ENCODE measurements around the gene HS6ST3.
"Not testable (repeated sequence)": the region's sequence is repeated elsewhere in the genome, so short reads cannot be mapped to it uniquely, and the experiment has no call there.

HS6ST3 gene

GRCh38 chr13:96460609-96461008, 370.7 kb downstream of the HS6ST3 start:
- DNase-seq, result no peak

DNA sequence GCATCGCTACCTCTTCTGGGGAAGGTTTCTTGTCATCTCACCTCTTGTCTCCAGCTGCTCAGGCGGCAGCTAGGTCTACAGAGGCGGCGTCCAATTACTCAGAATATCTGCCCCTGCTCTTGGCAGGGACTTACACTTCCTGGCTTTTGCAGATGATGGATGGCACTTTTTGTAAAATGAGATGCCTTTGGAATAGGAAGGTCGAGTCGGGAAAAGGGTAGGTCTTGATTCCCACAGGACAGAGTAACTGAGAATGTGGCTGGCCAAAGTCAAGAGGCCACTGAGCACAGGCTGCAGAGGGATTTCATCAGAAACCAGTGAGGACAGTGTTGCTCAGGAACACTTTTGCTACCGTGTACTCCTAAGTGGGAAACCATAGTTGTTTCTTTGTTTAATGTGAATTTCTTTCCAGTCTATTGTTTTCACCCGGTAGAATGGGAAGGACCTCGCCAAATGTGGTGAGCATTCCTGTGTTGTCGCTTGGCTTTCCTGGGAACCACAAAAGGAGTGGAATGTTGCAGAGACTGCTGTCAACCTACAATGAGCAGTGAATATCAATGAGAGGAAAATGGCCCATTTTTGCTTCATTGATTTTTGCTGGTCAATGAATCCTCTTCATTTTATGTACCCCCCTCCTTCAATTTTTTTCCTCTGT, 383.7 kb downstream of the HS6ST3 start:
- DNase-seq, result no peak

GRCh38 chr13:96474181-96474557, 384.3 kb downstream of the HS6ST3 start:
- no peak for DNase-seq

DNA sequence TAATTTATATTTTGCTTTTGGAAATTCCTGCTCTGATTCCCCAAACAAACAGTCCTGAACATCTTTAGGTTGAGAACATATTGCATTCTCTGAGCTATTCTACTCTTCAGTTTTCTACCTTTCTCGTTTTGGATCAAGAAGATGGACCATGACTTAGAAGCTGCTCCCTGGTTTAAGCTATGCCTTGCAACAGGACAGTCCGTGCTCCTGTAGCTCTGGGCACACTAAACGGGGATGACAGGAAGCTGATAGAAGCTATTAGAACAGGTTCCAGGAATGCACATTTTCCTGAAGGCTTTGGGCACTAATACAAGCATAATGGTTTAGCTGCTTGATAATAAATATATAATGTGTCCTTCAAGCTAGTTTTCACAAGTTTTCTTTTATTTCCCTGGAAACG, 385.2 kb downstream of the HS6ST3 start:
- no peak for DNase-seq

- DNase-seq, result no peak
Observed at GRCh38 chr13:96481482-96481881, 391.6 kb downstream of the HS6ST3 start.

DNA sequence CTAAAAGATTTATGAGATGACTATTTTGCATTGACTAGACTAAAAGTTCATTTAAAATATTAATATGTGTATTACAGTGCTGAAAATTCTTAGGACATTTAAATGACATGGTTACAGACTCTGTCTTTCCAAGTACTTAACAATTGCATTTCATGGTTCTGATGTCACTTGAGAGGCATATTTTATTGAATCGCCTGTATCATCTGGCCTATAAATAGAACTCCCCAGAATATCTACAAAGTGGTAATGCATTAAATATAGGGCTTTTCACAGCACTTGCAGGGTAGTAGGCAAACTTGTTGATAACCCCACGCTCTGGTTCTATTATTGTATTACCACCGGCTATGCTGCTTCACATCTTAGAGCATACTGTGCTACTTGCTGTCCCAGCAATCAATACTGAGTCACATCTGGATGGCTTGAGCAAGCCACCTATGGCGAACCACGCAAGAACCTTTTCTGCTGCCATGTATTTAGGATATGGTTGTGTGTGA, 400.6 kb downstream of the HS6ST3 start:
- no peak for DNase-seq

DNA sequence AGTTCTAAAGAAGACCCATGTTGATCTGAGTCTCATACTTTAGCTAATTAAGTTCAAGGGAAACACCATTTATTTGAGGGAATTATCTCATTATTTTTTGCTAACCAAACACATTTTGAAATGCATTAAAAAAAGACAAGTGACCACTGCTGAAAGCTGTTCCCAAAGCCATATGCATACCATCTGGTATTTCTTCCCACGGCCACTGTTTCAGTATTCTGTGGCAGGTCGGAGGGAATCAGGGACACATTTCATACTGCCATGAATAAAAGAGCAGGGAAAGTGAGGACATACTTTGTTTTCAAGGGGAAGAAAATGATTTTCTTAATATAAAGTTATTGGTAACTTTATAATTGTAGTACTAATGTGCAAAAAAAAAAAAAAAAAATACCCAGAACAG, 401.2 kb downstream of the HS6ST3 start:
- DNase-seq, result no peak

DNA sequence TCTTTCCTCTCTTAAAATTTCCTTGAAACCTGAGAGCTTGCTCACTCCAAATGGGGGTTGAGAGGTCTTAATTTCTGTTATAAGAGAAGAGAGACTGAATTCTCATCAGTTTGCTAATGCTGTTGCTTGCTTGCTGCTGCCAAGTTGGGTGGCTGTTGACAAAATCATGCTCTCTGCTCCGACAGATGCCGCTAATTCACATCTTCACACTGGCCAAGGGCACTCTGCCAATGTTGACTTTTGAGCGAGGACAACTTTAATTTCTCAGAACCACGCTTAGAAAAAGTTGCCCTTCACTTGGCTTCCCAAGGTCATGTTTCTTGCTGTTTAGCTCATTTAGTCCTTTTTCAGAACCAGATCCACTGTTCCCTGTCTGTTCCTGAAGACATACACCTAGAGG, 402.9 kb downstream of the HS6ST3 start:
- DNase-seq, result no peak

DNA sequence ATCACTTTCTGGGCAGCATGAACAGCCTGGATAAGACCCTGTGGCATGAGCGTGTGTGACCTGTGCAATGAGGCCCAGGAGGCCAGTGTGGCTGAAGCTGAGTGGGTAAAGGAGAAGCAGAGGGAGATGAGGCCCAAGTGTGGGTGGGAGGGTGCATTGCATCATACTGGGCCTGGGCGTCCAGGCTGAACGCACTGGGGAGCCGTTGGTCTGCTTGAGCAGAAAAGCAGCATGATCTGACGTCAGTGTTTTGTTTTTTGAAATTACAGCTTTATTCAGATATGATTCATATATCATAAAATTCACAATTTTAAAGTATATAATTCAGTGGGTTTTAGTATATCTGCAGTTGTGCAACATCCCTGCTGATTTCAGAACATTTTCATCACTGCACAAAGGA, 409.7 kb downstream of the HS6ST3 start:
- no peak for DNase-seq

DNA sequence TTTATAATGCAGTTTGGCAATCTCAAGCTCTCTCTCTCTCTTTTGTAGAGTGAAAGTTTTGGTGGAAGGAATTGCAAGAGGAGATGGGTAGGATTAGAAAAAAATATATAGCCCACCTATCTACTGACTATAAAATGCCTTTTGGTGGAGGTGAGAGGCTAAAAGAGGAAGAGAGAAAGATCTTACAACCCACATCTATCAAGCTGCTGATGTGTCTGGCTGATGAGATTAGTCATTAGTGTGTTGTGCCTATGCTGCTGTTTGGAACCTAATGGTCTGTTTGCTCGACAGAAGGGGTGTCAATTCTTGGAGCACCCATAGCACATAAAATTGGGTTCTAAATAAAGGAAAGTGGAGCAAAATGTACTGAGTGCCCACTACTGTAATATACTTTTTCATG, 411.0 kb downstream of the HS6ST3 start:
- DNase-seq, result no peak

GRCh38 chr13:96503481-96503880, 413.6 kb downstream of the HS6ST3 start:
- DNase-seq, result no peak

GRCh38 chr13:96511587-96511986, 421.7 kb downstream of the HS6ST3 start:
- no peak for DNase-seq

DNA sequence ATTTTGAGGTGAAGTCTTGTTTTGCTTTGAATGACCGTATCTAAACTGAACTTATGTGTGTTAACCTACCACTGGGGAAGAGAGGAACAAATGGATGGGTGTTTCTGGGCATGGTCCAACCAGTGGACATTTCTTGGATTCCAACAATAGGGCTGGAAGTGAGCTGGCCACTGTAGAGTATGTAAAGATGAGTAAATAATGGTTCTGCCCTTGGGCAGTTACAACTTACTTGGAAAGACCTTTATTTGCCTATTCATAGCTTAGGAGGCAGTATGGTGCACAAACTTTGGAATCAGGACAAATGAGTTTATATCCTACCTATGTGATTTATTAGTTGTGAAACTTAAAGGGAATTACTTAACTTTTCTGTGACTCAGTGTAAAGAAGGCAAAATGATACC, 429.5 kb downstream of the HS6ST3 start:
- DNase-seq, result no peak

DNA sequence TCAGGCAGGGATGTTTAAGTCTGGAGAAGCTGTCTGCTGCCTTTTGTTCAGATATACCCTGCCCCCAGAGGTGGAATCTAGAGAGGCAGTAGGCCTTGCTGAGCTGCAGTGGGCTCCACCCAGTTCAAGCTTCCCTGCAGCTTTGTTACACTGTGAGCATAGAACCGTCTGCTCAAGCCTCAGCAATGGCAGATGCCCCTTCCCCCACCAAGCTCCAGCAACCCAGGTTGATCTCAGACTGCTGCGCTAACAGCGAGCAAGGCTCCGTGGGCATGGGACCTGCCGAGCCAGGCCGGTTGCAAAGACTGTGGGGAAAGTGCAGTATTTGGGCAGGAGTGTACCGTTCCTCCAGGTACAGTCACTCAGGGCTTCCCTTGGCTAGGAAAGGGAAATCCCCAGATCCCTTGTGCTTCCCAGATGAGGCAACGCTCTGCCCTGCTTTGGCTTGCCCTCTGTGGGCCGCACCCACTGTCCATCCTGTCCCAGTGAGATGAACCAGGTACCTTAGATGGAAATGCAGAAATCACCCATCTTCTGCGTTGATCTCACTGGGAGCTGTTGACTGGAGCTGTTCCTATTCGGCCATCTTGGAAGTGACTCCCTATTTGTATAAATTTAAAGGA, 434.6 kb downstream of the HS6ST3 start:
- DNase-seq, result not testable (repeated sequence)

DNA sequence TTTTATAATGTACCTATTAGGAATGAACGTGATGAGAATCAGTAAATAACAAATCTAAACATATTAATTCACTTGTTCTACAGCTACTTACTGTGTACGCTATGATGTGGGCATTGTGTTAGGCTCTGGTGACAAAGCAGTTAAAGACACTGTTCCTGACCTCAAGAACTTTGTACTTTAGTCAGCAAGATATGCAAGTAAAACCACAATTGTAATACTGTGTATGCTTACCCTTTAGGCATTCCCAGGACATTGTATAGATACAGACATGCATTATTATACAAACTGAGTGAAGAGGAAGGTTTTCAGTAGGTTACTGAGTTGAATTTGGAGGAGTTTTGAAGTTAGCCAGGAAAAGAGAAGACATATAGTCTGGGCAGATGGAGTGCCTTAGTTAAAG, 435.8 kb downstream of the HS6ST3 start:
- no peak for DNase-seq

- no peak for DNase-seq
Observed at GRCh38 chr13:96527497-96527896, 437.6 kb downstream of the HS6ST3 start.

DNA sequence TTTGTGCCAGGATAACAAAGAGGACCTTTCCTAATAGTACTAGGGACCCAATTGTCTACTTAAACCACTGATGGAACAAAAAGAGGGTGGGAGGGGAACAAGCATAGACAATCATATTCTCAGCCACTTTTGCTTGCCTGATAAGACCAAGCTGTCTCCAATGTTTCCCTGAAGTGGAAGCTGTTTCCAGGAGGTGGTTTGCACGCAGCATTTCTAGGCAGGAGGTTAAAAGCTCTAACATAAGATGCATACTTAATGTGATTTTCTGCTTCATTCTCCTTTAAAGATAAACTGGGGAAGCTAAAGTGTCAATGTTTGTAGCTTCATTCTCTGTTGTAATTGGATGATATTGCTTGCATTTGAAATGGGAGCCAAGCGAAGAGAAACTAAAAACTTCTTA, 442.9 kb downstream of the HS6ST3 start:
- DNase-seq, result no peak

DNA sequence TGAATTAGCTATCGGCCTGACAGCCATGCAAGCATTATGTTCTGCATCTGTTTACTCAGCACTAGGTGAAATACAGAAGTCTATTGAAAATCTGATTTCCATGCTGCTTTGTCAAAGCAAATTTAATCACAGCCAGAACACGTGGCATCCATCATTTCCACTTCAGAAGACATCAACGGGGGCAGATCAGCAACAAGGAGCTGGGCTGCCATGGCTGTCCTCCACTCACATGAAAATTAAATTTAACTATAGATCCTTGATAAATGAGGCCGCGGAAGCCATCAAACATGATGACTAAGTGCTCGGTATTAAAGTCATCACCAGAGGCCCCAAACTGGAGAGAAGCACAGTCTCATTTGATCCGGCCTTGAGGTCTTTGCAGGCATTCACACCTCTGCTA, 443.5 kb downstream of the HS6ST3 start:
- DNase-seq, result no peak

- DNase-seq, result no peak
Observed at GRCh38 chr13:96539791-96540190, 449.9 kb downstream of the HS6ST3 start.

- no peak for DNase-seq
Observed at GRCh38 chr13:96540670-96541069, 450.8 kb downstream of the HS6ST3 start.

- no peak for DNase-seq
Observed at GRCh38 chr13:96542986-96543385, 453.1 kb downstream of the HS6ST3 start.

DNA sequence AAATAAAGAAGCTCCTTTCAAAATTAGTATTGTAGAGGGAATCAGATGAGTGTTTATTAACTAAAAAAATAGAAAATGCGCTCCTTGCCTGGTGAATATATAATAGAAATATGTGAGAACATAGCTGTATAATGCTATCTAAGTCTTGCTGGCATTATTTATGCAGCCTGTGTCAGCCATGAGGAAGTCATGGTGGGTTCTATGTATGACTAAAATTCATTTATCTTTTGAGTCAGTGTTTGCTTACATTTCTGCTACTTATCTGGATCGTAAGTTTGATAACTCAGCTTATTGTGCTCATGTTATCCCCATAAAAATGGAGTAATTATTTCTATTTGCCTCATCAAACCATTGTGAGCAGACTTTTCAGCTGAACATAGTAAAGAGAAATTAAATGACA, 455.1 kb downstream of the HS6ST3 start:
- DNase-seq, result no peak

DNA sequence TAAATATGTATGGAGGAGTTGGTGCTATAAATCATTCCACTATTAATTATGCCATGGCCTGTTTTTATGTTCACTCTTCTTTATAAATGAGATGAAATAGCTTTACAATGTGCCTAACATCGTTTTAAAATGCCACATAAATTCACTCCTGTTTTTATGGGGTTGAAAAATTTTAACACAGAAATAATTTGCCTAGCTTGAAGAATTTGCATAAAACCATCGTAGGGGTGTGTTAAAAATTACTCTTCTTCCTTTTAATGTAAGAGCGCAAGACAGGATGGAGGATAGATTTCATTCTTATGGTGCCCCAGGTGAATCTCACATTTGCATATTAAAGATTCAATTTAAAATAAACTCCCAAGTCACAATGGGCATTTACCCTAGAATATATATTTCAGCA, 456.6 kb downstream of the HS6ST3 start:
- no peak for DNase-seq

- DNase-seq, result no peak
Observed at GRCh38 chr13:96551546-96551945, 461.6 kb downstream of the HS6ST3 start.

GRCh38 chr13:96552559-96552958, 462.7 kb downstream of the HS6ST3 start:
- DNase-seq, result no peak

All from inflammatory macrophage treated with lipopolysaccharide for 4 hours (primary cell).